Measurements from ENCODE around the gene RSAD2.

DNA sequence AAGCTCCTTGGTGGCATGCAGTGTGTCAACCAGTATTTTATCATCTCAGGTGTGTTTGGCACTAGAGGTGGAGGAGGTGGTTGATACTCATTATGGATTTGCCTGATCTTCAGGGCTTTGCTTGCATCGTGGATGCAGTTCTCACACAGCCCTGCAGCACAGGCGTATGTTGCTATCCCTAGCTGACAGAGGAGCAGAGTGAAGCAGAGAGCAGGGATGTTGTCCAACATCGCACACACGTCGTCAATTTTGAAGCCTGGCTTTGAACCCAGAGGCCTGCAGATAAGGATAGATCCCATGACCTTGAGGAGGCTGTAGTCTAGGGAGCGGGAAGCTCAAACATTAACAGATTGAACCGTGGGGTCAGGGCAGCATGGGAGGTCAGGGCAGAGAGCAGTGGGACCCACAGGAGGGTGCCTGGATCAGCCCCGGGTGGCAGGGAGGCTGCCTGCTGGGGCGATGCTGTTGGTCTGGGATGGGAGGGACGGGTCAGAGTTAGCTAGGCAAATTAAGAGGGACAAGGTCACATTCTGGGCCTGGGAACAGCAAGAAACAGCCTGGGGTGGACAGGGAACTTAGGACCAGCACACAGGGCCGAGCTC, 43.8 kb downstream of the RSAD2 start:
- no peak for TF ChIP-seq POLR2A (IDR thresholded peaks at IDR 0.05)
- TF ChIP-seq, protein P1, sequence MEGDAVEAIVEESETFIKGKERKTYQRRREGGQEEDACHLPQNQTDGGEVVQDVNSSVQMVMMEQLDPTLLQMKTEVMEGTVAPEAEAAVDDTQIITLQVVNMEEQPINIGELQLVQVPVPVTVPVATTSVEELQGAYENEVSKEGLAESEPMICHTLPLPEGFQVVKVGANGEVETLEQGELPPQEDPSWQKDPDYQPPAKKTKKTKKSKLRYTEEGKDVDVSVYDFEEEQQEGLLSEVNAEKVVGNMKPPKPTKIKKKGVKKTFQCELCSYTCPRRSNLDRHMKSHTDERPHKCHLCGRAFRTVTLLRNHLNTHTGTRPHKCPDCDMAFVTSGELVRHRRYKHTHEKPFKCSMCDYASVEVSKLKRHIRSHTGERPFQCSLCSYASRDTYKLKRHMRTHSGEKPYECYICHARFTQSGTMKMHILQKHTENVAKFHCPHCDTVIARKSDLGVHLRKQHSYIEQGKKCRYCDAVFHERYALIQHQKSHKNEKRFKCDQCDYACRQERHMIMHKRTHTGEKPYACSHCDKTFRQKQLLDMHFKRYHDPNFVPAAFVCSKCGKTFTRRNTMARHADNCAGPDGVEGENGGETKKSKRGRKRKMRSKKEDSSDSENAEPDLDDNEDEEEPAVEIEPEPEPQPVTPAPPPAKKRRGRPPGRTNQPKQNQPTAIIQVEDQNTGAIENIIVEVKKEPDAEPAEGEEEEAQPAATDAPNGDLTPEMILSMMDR (IDR thresholded peaks at IDR 0.05), result no peak
- no peak for TF ChIP-seq POLR2AphosphoS5 (IDR thresholded peaks at IDR 0.05)
- no peak for TF ChIP-seq EP300 (IDR thresholded peaks at IDR 0.05)
